Activated B cell treated with CpG ODN at 0.5 μM for 24 hours (primary cell): ENCODE data around the gene LRBA. TPM values are rescaled to one million over a fixed set of nuclear protein-coding genes. Genes with fewer than 3 reads are reported as not detected.
"Not testable (repeated sequence)": the region's sequence is repeated elsewhere in the genome, so short reads cannot be mapped to it uniquely, and the experiment has no call there.

Source experiments
- ATAC-seq: fragments of 200-7000 bp; cut with Tn5 transposase; one replicate; pipeline ENCODE4 v1.10.0; 2021; ENCODE audit warnings: low read depth, mild to moderate bottlenecking, moderate library complexity
- CTCF ChIA-PET: fragments of 350-600 bp; sonication (Branson Sonifier 250); formaldehyde crosslinking; loops from one replicate; lab custom pipeline; 2021; ENCODE audit warnings: antibody characterized with exemption; lab: Charles Lee
- POLR2A ChIA-PET: fragments of 350-600 bp; sonication (Branson Sonifier 250); formaldehyde crosslinking; loops from one replicate; lab custom pipeline; 2021; ENCODE audit warnings: antibody characterized with exemption; lab: Charles Lee
- DNase-seq: peaks from one replicate; pipeline ENCODE4 v3.0.0; 2022
- H3K27ac Mint-ChIP-seq: one replicate; pipeline ENCODE4 v1.8.0; 2020; ENCODE audit warnings: mixed read lengths
- H3K27me3 Mint-ChIP-seq: one replicate; pipeline ENCODE4 v1.8.0; 2021; ENCODE audit warnings: mixed read lengths
- H3K36me3 Mint-ChIP-seq: one replicate; pipeline ENCODE4 v1.8.0; 2021; ENCODE audit warnings: low read depth, mixed read lengths
- H3K4me1 Mint-ChIP-seq: one replicate; pipeline ENCODE4 v1.8.0; 2021; ENCODE audit warnings: mixed read lengths
- H3K4me3 Mint-ChIP-seq: one replicate; pipeline ENCODE4 v1.8.0; 2020; ENCODE audit warnings: mild to moderate bottlenecking, mixed read lengths
- H3K9me3 Mint-ChIP-seq: one replicate; pipeline ENCODE4 v1.8.0; 2020; ENCODE audit warnings: mixed read lengths
- CTCF ChIP-seq: fragments of 200-600 bp; IDR thresholded peaks from one replicate; pipeline ENCODE4 v1.8.0; 2022; ENCODE audit warnings: antibody characterized with exemption, mild to moderate bottlenecking
- intact Hi-C: fragments of 100-400 bp; cut with micrococcal nuclease; formaldehyde crosslinking; loops from one replicate; pipeline ENCODE4 v1.15.1; 2024
- total RNA-seq: library from RNA; stranded (reverse); gene quantifications from 2 replicates; pipeline ENCODE4 v1.2.3, GENCODE V29; 2022

The LRBA gene
- total RNA-seq, 1 donor from 2014 or later = 66.5 TPM

DNA sequence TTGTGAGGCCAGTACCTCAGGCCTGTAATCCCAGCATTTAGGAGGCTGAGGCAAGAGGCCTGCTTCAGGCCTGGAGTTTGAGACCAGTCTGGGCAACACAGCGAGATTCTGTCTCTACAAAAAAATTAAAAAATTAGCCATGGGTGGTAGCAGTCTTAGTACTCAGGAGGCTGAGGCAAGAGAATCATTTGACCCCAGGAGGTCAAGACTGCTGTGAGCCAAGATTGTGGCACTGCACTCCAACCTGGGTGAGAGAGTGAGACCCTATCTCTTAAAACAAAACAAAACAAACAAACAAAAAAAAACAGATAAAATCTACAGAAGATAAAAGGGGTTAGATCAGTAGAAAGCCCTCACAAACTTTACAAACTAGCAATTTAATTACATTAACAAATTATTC is 352.4 kb downstream of the LRBA start:
- CTCF ChIA-PET = no interaction called here
- no peaks in the 10 kb centered on the region for H3K9me3 Mint-ChIP-seq
- H3K27ac Mint-ChIP-seq = no peak overlapping the region
- no peak for TF ChIP-seq CTCF
- ATAC-seq = no peak
- peaks cover 25% of the 10 kb centered on the region for H3K36me3 Mint-ChIP-seq
- POLR2A ChIA-PET = no interaction called here
- no peaks in the 10 kb centered on the region for H3K27me3 Mint-ChIP-seq
- no peak overlapping the region for H3K4me3 Mint-ChIP-seq
- DNase-seq = no peak
- intact Hi-C loops = no loop called here
- no peaks in the 10 kb centered on the region for H3K4me1 Mint-ChIP-seq

DNA sequence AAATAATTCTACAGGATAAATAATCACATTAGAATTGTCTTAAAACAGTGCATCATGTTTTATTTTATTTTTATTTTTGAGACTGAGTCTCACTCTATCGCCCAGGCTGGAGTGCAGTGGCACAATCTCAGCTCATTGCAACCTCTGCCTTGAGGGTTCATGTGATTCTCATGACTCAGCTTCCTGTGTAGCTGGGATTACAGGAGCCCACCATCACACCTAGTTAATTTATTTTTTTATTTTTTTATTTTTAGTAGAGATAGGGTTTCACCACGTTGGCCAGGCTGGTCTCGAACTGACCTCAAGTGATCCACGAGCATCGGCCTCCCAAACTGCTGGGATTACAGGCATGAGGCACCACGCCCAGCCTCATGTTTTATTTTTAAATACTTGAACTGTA is 353.5 kb downstream of the LRBA start:
- H3K4me3 Mint-ChIP-seq, intact Hi-C loops, H3K27me3 Mint-ChIP-seq, CTCF ChIA-PET, DNase-seq, ATAC-seq, H3K27ac Mint-ChIP-seq, H3K4me1 Mint-ChIP-seq, POLR2A ChIA-PET, H3K9me3 Mint-ChIP-seq: not testable (repeated sequence)
- peaks cover 25% of the 10 kb centered on the region for H3K36me3 Mint-ChIP-seq

DNA sequence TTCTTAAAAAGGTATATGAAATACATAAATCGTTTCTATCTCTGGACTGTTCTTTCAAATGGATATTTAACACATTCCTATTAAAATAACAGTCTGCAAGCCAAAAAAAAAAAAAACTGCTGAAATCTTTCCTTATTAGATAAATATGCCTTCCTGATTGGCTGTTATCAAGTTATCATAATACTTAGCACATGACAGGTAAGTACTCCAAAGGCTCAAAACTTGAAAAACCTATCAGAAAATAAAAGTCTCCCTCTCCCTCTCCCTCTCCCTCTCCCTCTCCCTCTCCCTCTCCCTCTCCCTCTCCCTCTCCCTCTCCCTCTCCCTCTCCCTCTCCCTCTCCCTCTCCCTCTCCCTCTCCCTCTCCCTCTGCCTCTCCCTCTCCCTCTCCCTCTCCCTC is 356.8 kb downstream of the LRBA start:
- H3K27ac Mint-ChIP-seq, ATAC-seq, intact Hi-C loops, H3K9me3 Mint-ChIP-seq, DNase-seq, CTCF ChIA-PET, POLR2A ChIA-PET, H3K4me1 Mint-ChIP-seq, H3K4me3 Mint-ChIP-seq, H3K27me3 Mint-ChIP-seq: not testable (repeated sequence)
- H3K36me3 Mint-ChIP-seq = peaks cover 24% of the 10 kb centered on the region

GRCh38 chr4:150656891-150657290 is 358.2 kb downstream of the LRBA start:
- intact Hi-C loops = no loop called here

GRCh38 chr4:150650751-150651150 is 364.3 kb downstream of the LRBA start:
- Mint-ChIP-seq H3K27ac (no peak overlapping the region), H3K4me3 (no peak overlapping the region), H3K27me3 (no peaks in the 10 kb centered on the region), H3K36me3 (peaks cover 10% of the 10 kb centered on the region), H3K4me1 (no peaks in the 10 kb centered on the region), H3K9me3 (no peaks in the 10 kb centered on the region)
- intact Hi-C loops = no loop called here
- POLR2A ChIA-PET = no interaction called here
- DNase-seq (no peak), ATAC-seq (no peak)
- CTCF ChIA-PET = no interaction called here
- TF ChIP-seq CTCF = no peak

More at GRCh38 chr4:150656891-150657290, 358.2 kb downstream of the LRBA start:
- Mint-ChIP-seq H3K27ac (no peak overlapping the region), H3K4me1 (no peaks in the 10 kb centered on the region), H3K27me3 (no peaks in the 10 kb centered on the region), H3K9me3 (no peaks in the 10 kb centered on the region), H3K36me3 (peaks cover 18% of the 10 kb centered on the region), H3K4me3 (no peak overlapping the region)
- ATAC-seq = no peak
- TF ChIP-seq CTCF = no peak
- POLR2A ChIA-PET = no interaction called here
- no peak for DNase-seq
- CTCF ChIA-PET = no interaction called here

- TF ChIP-seq CTCF = no peak
- H3K27me3 Mint-ChIP-seq = no peaks in the 10 kb centered on the region
- POLR2A ChIA-PET = no interaction called here
- no peaks in the 10 kb centered on the region for H3K9me3 Mint-ChIP-seq
- H3K36me3 Mint-ChIP-seq = peaks cover 5% of the 10 kb centered on the region
- H3K4me1 Mint-ChIP-seq = no peaks in the 10 kb centered on the region
- H3K4me3 Mint-ChIP-seq = no peak overlapping the region
- ATAC-seq (no peak), DNase-seq (no peak)
- H3K27ac Mint-ChIP-seq = no peak overlapping the region
- CTCF ChIA-PET = no interaction called here
- intact Hi-C loops = no loop called here
These were observed 367.0 kb downstream of the LRBA start for GRCh38 chr4:150648123-150648522.
